ENCODE results near the gene MYMK.

MYMK gene

DNA sequence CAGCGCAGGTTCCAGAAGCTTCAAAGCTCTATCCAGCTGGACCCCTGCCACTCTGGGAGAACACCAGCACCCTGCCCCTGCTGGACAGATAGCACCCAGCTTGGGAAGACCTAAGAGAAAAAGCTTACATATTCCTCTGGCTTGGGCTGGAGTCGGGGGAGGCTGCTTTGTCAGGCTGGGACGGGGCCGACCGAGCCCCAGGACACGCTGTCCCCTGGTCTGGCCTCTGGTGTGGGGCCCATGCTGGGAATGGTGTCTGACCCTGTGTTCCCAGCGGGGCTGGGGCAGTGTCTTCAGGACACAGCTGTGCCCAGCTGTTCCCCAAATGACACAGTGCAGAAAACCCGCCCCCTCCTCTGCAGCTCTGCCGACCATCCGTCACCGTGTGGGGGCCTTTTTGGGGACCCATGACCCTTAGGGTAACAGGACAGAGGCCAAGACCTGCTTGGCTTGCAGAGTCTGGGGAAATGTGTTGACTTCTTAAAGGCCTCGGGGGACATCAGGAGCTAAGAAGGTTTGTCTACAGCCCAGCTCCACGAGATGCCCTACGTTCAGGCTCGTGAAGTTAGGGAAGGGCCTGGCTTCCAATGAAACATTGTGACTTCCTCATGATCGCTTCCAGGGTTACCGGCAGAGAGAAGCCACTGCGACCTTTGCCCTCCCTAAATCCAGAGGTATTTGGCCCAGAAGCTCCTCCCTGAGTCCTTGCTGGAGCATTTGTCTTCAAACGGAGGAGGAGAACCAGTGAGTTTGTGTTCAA lies 25.4 kb downstream of the MYMK start:
- no peak for ATAC-seq
- TF ChIP-seq PPARA (CRISPR knock-in tag; IDR thresholded peaks at IDR 0.05; ENCODE audit: borderline replicate concordance) (no peak), OSR1 (CRISPR knock-in tag; IDR thresholded peaks at IDR 0.05) (no peak), TOX (CRISPR knock-in tag; IDR thresholded peaks at IDR 0.05; ENCODE audit: borderline replicate concordance) (no peak), POU6F1 (CRISPR knock-in tag; IDR thresholded peaks at IDR 0.05; ENCODE audit: borderline replicate concordance, low read depth) (no peak), ZFP30 (CRISPR knock-in tag; IDR thresholded peaks at IDR 0.05) (no peak), ZNF565 (CRISPR knock-in tag; conservative IDR thresholded peaks at IDR 0.05; ENCODE audit: low read depth) (no peak), ZC3H10 (CRISPR knock-in tag; IDR thresholded peaks at IDR 0.05) (no peak), GLIS3 (CRISPR knock-in tag; IDR thresholded peaks at IDR 0.05) (no peak), BACH2 (CRISPR knock-in tag; IDR thresholded peaks at IDR 0.05; ENCODE audit: borderline replicate concordance) (no peak), SNAI2 (CRISPR knock-in tag; IDR thresholded peaks at IDR 0.05) (no peak), ISL1 (CRISPR knock-in tag; IDR thresholded peaks at IDR 0.05) (no peak), ARNTL (CRISPR knock-in tag; IDR thresholded peaks at IDR 0.05; ENCODE audit: borderline replicate concordance, low read depth) (no peak), TCF4 (CRISPR knock-in tag; IDR thresholded peaks at IDR 0.05; ENCODE audit: borderline replicate concordance) (no peak)
- TF ChIP-seq, protein P1, sequence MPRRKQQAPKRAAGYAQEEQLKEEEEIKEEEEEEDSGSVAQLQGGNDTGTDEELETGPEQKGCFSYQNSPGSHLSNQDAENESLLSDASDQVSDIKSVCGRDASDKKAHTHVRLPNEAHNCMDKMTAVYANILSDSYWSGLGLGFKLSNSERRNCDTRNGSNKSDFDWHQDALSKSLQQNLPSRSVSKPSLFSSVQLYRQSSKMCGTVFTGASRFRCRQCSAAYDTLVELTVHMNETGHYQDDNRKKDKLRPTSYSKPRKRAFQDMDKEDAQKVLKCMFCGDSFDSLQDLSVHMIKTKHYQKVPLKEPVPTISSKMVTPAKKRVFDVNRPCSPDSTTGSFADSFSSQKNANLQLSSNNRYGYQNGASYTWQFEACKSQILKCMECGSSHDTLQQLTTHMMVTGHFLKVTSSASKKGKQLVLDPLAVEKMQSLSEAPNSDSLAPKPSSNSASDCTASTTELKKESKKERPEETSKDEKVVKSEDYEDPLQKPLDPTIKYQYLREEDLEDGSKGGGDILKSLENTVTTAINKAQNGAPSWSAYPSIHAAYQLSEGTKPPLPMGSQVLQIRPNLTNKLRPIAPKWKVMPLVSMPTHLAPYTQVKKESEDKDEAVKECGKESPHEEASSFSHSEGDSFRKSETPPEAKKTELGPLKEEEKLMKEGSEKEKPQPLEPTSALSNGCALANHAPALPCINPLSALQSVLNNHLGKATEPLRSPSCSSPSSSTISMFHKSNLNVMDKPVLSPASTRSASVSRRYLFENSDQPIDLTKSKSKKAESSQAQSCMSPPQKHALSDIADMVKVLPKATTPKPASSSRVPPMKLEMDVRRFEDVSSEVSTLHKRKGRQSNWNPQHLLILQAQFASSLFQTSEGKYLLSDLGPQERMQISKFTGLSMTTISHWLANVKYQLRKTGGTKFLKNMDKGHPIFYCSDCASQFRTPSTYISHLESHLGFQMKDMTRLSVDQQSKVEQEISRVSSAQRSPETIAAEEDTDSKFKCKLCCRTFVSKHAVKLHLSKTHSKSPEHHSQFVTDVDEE (CRISPR knock-in tag; IDR thresholded peaks at IDR 0.05), result no peak
- TF ChIP-seq, protein P2, sequence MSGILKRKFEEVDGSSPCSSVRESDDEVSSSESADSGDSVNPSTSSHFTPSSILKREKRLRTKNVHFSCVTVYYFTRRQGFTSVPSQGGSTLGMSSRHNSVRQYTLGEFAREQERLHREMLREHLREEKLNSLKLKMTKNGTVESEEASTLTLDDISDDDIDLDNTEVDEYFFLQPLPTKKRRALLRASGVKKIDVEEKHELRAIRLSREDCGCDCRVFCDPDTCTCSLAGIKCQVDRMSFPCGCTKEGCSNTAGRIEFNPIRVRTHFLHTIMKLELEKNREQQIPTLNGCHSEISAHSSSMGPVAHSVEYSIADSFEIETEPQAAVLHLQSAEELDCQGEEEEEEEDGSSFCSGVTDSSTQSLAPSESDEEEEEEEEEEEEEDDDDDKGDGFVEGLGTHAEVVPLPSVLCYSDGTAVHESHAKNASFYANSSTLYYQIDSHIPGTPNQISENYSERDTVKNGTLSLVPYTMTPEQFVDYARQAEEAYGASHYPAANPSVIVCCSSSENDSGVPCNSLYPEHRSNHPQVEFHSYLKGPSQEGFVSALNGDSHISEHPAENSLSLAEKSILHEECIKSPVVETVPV (CRISPR knock-in tag; IDR thresholded peaks at IDR 0.05), result no peak

DNA sequence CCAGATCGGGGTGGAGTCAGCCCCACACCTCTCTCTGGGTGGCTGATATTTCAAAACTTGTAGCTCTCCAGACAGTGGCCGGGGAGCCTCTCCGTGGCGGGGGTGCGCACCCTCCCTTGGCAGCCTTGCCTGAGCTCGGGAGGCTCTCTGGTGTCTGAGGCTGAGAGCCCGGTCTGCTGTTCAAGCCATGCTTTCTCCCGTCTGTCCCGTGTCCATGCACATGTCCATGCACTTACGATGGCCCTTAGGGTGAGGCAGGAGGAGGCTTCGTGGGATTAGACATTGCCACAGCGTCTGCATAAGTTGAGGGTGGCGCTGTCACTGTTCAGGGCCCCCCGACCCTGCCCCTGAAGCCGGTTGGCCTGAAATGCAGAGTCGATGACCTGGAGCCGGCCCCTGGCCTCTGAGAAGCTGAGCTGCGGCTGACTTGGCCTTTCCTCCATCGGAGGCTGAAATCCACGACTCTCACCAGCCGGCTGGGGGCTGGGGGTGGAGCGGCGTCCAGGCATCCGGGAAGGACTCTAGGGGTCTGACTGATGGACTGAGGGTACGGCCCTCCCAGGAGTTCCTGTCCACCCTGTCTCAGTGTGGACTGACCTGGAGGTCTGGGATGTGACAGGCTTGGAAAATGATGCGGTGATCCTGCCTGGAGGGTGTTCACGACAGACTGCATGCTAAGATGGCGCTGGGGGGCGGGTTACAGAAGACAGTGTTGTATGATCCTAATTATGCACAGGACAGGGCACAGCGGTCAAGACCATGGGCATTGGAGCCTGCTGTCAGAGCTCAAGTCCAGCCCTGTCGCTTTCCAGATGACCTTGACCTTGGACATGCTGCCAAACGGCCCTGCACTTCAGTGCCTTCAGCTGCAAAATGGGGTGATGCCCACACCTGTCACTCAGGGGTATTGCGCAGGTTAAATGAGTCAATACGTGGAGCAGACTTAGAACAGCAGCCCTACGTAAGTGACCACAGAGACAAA lies 27.6 kb downstream of the MYMK start:
- no peak for TF ChIP-seq ZNF565 (CRISPR knock-in tag; conservative IDR thresholded peaks at IDR 0.05; ENCODE audit: low read depth)
- TF ChIP-seq SNAI2 (CRISPR knock-in tag; IDR thresholded peaks at IDR 0.05), result no peak
- TF ChIP-seq ZNF70 (CRISPR knock-in tag; IDR thresholded peaks at IDR 0.05), result no peak
- TF ChIP-seq ESRRG (CRISPR knock-in tag; IDR thresholded peaks at IDR 0.05), result no peak
- TF ChIP-seq, protein P2 (CRISPR knock-in tag; IDR thresholded peaks at IDR 0.05), result no peak
- no peak for ATAC-seq

DNA sequence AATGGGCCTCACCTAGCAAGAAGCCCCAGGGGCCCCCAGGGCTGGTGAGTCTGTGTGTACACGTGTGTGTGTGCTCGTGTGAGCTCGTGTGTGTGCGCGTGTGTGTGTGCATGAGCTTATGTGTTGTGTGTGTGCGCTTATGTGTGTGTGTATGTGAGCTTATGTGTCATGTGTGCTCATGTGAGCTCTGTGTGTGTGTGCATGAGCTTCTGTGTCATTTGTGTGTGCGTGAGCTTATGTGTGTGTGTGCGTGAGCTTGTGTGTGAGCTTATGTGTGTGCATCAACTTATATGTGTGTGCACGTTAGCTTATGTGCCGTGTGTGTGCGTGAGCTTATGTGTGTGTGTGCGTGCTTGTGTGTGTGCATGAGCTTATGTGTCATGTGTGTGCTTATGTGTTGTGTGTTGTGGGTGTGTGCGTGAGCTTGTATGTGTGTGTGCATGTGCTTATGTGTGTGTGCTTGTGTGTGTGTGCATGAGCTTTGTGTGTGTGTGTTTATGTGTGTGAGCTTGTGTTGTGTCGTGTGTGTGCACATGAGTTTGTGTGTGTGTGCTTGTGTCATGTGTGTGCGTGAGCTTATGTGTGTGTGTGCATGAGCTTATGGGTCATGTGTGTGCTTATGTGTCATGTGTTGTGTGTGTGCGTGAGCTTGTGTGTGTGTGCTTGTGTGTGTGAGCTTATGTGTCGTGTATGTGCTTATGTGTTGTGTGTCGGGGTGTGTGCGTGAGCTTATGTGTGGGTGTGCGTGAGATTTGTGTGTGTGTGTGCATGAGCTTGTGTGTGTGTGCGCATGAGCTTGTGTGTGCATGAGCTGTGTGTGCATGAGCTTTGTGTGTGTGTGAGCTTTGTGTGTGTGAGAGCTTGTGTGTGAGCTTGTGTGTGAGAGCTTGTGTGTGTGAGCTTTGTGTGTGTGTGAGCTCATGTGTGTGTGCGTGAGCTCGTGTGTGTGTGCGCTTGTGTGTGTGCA lies 29.1 kb downstream of the MYMK start:
- no peak for ATAC-seq
- TF ChIP-seq ZFP30 (CRISPR knock-in tag; IDR thresholded peaks at IDR 0.05), result no peak

All from SK-N-SH treated with all-trans-retinoic acid at 6 μM for 48 hours (cell line).